Osteoblast (primary cell): ENCODE measurements around the gene SDHB. TPM values are rescaled to one million over a fixed set of nuclear protein-coding genes. Genes with fewer than 3 reads are reported as not detected.

Experiments
- DNase-seq: peaks from one replicate; pipeline ENCODE4 v3.0.0; 2011; ENCODE audit warnings: low spot score, mixed read lengths; ENCODE audit not compliant: insufficient read length; ENCODE audit errors: missing footprints
- H2AFZ ChIP-seq: 2 replicates; pipeline ENCODE4 v1.6.0; 2011; ENCODE audit warnings: mild to moderate bottlenecking, low read length
- H3K27ac ChIP-seq: 2 replicates; pipeline ENCODE4 v1.5.1; 2011; ENCODE audit warnings: mild to moderate bottlenecking, low read depth, low read length, moderate library complexity
- H3K27me3 ChIP-seq: 2 replicates; pipeline ENCODE4 v1.6.0; 2012; ENCODE audit warnings: mild to moderate bottlenecking, control low read depth, inconsistent platforms, low read length, moderate library complexity; ENCODE audit not compliant: insufficient read depth
- H3K36me3 ChIP-seq: 2 replicates; pipeline ENCODE4 v1.5.1; 2011; ENCODE audit warnings: mild to moderate bottlenecking, low read length, control low read depth, moderate library complexity; ENCODE audit not compliant: insufficient read depth
- H3K4me1 ChIP-seq: 2 replicates; pipeline ENCODE4 v1.5.1; 2011; ENCODE audit warnings: mild to moderate bottlenecking, low read length, control low read depth, moderate library complexity; ENCODE audit not compliant: insufficient read depth
- H3K4me2 ChIP-seq: 2 replicates; pipeline ENCODE4 v1.6.0; 2011; ENCODE audit warnings: mild to moderate bottlenecking, low read length; ENCODE audit not compliant: insufficient read depth
- H3K4me3 ChIP-seq: fragments of 200-600 bp; sonication (generic); 3 replicates; pipeline ENCODE4 v1.5.1; 2012; ENCODE audit warnings: mild to moderate bottlenecking, low read length, inconsistent platforms; ENCODE audit not compliant: insufficient read depth
- H3K79me2 ChIP-seq: 2 replicates; pipeline ENCODE4 v1.6.0; 2012; ENCODE audit warnings: mild to moderate bottlenecking, low read length, control low read depth, inconsistent platforms; ENCODE audit not compliant: insufficient read depth
- H3K9me3 ChIP-seq: 2 replicates; pipeline ENCODE4 v1.5.1; 2011; ENCODE audit warnings: low read depth, low read length, control low read depth
- H4K20me1 ChIP-seq: 2 replicates; pipeline ENCODE4 v1.6.0; 2012; ENCODE audit warnings: mild to moderate bottlenecking, low read length, control low read depth; ENCODE audit not compliant: insufficient read depth
- CTCF ChIP-seq: IDR thresholded peaks from 2 replicates; pipeline ENCODE4 v1.5.1; 2011; ENCODE audit warnings: mild to moderate bottlenecking, low read depth, low read length, moderate library complexity; ENCODE audit errors: extremely low read depth
- total RNA-seq: library from RNA; depleted of rRNA; stranded (reverse); fragments of >200 nt; gene quantifications from 2 replicates; pipeline ENCODE4 v1.2.3, GENCODE V29; 2012

Gene SDHB
- total RNA-seq, 1 donor = 87.6 TPM

- Histone ChIP-seq H4K20me1 (no peaks in the 10 kb centered on the region), H3K4me1 (no peaks in the 10 kb centered on the region), H3K9me3 (no peaks in the 10 kb centered on the region), H3K27me3 (no peaks in the 10 kb centered on the region), H3K27ac (no peak overlapping the region), H2AFZ (no peak overlapping the region), H3K4me3 (no peak overlapping the region), H3K36me3 (peaks cover 51% of the 10 kb centered on the region), H3K79me2 (peaks cover 24% of the 10 kb centered on the region), H3K4me2 (no peak overlapping the region)
- no peak for TF ChIP-seq CTCF
- no peak for DNase-seq
Observed at GRCh38 chr1:17039522-17039921, 14.3 kb downstream of the SDHB start.

GRCh38 chr1:17033481-17033880 lies 20.4 kb downstream of the SDHB start:
- Histone ChIP-seq H3K36me3 (peaks cover 41% of the 10 kb centered on the region), H3K4me1 (no peaks in the 10 kb centered on the region), H3K4me3 (no peak overlapping the region), H3K27me3 (no peaks in the 10 kb centered on the region), H4K20me1 (peaks cover 2% of the 10 kb centered on the region), H3K27ac (no peak overlapping the region), H3K9me3 (no peaks in the 10 kb centered on the region), H3K79me2 (peaks cover 19% of the 10 kb centered on the region), H3K4me2 (no peak overlapping the region), H2AFZ (no peak overlapping the region)
- no peak for TF ChIP-seq CTCF
- no peak for DNase-seq

DNA sequence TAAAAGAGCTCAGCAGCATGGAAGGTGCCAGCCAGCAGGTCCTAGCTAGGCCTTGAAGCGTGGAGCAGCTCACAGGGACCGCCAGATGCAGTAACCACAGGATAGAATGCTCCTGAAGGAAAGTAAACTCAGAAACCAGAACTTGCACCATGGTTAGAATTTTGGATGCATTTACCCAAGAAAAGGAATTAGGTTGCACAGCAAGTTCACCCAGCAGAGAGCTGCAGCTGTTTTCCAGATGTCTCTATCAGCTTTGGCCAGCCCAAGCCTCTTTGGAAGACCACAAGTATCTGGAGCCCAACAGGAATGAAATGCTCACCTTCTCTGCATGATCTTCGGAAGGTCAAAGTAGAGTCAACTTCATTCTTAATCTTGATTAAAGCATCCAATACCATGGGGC lies 21.1 kb downstream of the SDHB start:
- Histone ChIP-seq H3K27ac (no peak overlapping the region), H3K27me3 (no peaks in the 10 kb centered on the region), H3K9me3 (no peaks in the 10 kb centered on the region), H3K4me2 (no peak overlapping the region), H4K20me1 (peaks cover 2% of the 10 kb centered on the region), H3K4me1 (no peaks in the 10 kb centered on the region), H2AFZ (no peak overlapping the region), H3K79me2 (peaks cover 14% of the 10 kb centered on the region), H3K36me3 (peaks cover 42% of the 10 kb centered on the region), H3K4me3 (no peak overlapping the region)
- no peak for TF ChIP-seq CTCF
- DNase-seq = no peak

DNA sequence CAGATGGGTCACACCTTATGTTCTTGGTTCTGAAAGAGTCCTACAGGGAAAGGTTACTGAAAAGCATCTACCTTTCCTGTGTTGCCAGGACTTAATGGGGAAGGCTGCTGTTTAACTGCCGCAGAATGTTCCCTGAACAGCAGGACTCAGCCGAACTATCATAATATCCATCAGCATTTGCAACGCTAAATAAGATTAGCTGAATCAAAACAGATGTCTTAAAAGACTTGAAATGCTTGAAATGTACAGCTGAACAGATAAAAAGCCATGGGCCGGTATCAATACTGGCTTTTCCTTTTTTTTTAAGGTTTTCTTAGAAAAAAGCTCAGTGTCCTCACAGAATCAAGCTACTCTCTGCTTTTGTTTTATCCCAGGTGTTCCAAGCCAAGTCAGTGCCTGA lies 22.4 kb downstream of the SDHB start:
- no peak overlapping the region for H2AFZ ChIP-seq
- H3K36me3 ChIP-seq = peaks cover 55% of the 10 kb centered on the region
- H3K79me2 ChIP-seq = peaks cover 12% of the 10 kb centered on the region
- H3K27ac ChIP-seq = no peak overlapping the region
- H3K4me2 ChIP-seq = no peak overlapping the region
- peaks cover 2% of the 10 kb centered on the region for H4K20me1 ChIP-seq
- no peak for TF ChIP-seq CTCF
- no peak for DNase-seq
- no peaks in the 10 kb centered on the region for H3K4me1 ChIP-seq
- no peaks in the 10 kb centered on the region for H3K9me3 ChIP-seq
- H3K4me3 ChIP-seq = no peak overlapping the region
- no peaks in the 10 kb centered on the region for H3K27me3 ChIP-seq
